GM23338 (cell line): ENCODE data around the gene NHEJ1. TPM values are rescaled to one million over a fixed set of nuclear protein-coding genes. Genes with fewer than 3 reads are reported as not detected.

ENCODE experiments used
- ATAC-seq: fragments of 200-7000 bp; cut with Tn5 transposase; 3 replicates; pipeline ENCODE4 v1.9.1; 2020
- DNase-seq: peaks from one replicate; pipeline ENCODE4 v3.0.0-alpha.2; 2015; ENCODE audit warnings: low spot score
- H2AFZ ChIP-seq: fragments of 200-600 bp; sonication (generic); 2 replicates; pipeline ENCODE4 v1.8.0; 2016; ENCODE audit warnings: antibody characterized with exemption, mild to moderate bottlenecking, moderate library complexity
- H3F3A ChIP-seq: fragments of 200-600 bp; sonication (generic); replicated peaks from 2 replicates; pipeline ENCODE4 v1.8.0; 2017; ENCODE audit warnings: antibody characterized with exemption, mixed run types, low read depth
- H3K27ac ChIP-seq: fragments of 200-600 bp; sonication (generic); 2 replicates; pipeline ENCODE4 v1.6.1; 2016; ENCODE audit warnings: low read depth
- H3K27me3 ChIP-seq: fragments of 200-600 bp; sonication (generic); 2 replicates; pipeline ENCODE4 v1.8.0; 2016; ENCODE audit warnings: mild to moderate bottlenecking, mixed run types, moderate library complexity; ENCODE audit not compliant: insufficient read depth
- H3K36me3 ChIP-seq: fragments of 200-600 bp; sonication (generic); 2 replicates; pipeline ENCODE4 v1.8.0; 2016; ENCODE audit warnings: mild to moderate bottlenecking; ENCODE audit not compliant: insufficient read depth
- H3K4me1 ChIP-seq: fragments of 200-600 bp; sonication (generic); 2 replicates; pipeline ENCODE4 v1.8.0; 2016; ENCODE audit warnings: mild to moderate bottlenecking, moderate library complexity; ENCODE audit not compliant: insufficient read depth
- H3K4me2 ChIP-seq: fragments of 200-600 bp; sonication (generic); 2 replicates; pipeline ENCODE4 v1.7.1; 2017; ENCODE audit warnings: mixed run types
- H3K4me3 ChIP-seq: fragments of 200-600 bp; sonication (generic); 2 replicates; pipeline ENCODE4 v1.6.1; 2016; ENCODE audit warnings: mixed run types
- H3K79me2 ChIP-seq: fragments of 200-600 bp; sonication (generic); replicated peaks from 2 replicates; pipeline ENCODE4 v1.8.0; 2017; ENCODE audit warnings: mild to moderate bottlenecking; ENCODE audit not compliant: insufficient read depth
- H3K9me2 ChIP-seq: fragments of 200-600 bp; sonication (generic); 2 replicates; pipeline ENCODE4 v1.8.0; 2017; ENCODE audit not compliant: insufficient read depth
- H4K20me1 ChIP-seq: fragments of 200-600 bp; sonication (generic); replicated peaks from 2 replicates; pipeline ENCODE4 v1.8.0; 2017; ENCODE audit warnings: mild to moderate bottlenecking; ENCODE audit not compliant: insufficient read depth
- H3K27ac Mint-ChIP-seq: 2 replicates; pipeline ENCODE4 v1.8.0; 2020; ENCODE audit warnings: inconsistent platforms, mild to moderate bottlenecking, moderate library complexity, mixed read lengths
- H3K27me3 Mint-ChIP-seq: 3 replicates; pipeline ENCODE4 v1.8.0; 2022; ENCODE audit warnings: low read depth, mild to moderate bottlenecking, moderate library complexity, mixed read lengths, inconsistent platforms; ENCODE audit not compliant: insufficient read depth, poor library complexity
- H3K36me3 Mint-ChIP-seq: 3 replicates; pipeline ENCODE4 v1.8.0; 2021; ENCODE audit warnings: low read depth, mild to moderate bottlenecking, inconsistent platforms, moderate library complexity, mixed read lengths
- H3K4me1 Mint-ChIP-seq: 3 replicates; pipeline ENCODE4 v1.8.0; 2020; ENCODE audit warnings: mild to moderate bottlenecking, inconsistent platforms, mixed read lengths
- H3K4me3 Mint-ChIP-seq: 3 replicates; pipeline ENCODE4 v1.8.0; 2021; ENCODE audit warnings: moderate library complexity, mild to moderate bottlenecking, inconsistent platforms, mixed read lengths
- H3K9me3 Mint-ChIP-seq: 3 replicates; pipeline ENCODE4 v1.8.0; 2020; ENCODE audit warnings: moderate library complexity, mild to moderate bottlenecking, inconsistent platforms, mixed read lengths
- CREB1 ChIP-seq: fragments of 250-450 bp; sonication (Bioruptor Pico); IDR thresholded peaks from 2 replicates; pipeline ENCODE4 v1.5.0; 2020; ENCODE audit warnings: low read depth, mild to moderate bottlenecking, moderate library complexity
- CTCF ChIP-seq, 2 experiments: fragments of 200-600 bp in 1 of 2; sonication (generic) in 1 of 2; conservative IDR thresholded peaks; 2 replicates each; pipeline versions ENCODE4 v1.5.1 to v1.6.1; 2016 to 2017; ENCODE audit warnings: antibody characterized with exemption in 2 of 2, low read depth in 2 of 2, mild to moderate bottlenecking in 2 of 2, moderate library complexity in 1 of 2
- ETS1 ChIP-seq: IDR thresholded peaks from 2 replicates; pipeline ENCODE4 v1.6.1; 2016; ENCODE audit warnings: antibody characterized with exemption
- EZH2 ChIP-seq: fragments of 200-600 bp; sonication (generic); IDR thresholded peaks from one replicate; pipeline ENCODE4 v1.8.0; 2017; ENCODE audit warnings: antibody characterized with exemption, mild to moderate bottlenecking, low read depth; ENCODE audit not compliant: unreplicated experiment
- EZH2phosphoT487 ChIP-seq: fragments of 200-600 bp; sonication (generic); IDR thresholded peaks from one replicate; pipeline ENCODE4 v1.8.1; 2018; ENCODE audit warnings: antibody characterized with exemption; ENCODE audit not compliant: unreplicated experiment
- JUNB ChIP-seq: IDR thresholded peaks from one replicate; pipeline ENCODE4 v1.6.1; 2016; ENCODE audit warnings: antibody characterized with exemption; ENCODE audit not compliant: unreplicated experiment
- NANOG ChIP-seq: IDR thresholded peaks from 2 replicates; pipeline ENCODE4 v1.6.1; 2016; ENCODE audit warnings: antibody characterized with exemption, borderline replicate concordance
- POLR2AphosphoS5 ChIP-seq: IDR thresholded peaks from 2 replicates; pipeline ENCODE4 v1.6.1; 2016; ENCODE audit warnings: antibody characterized with exemption, low read depth
- REST ChIP-seq: IDR thresholded peaks from one replicate; pipeline ENCODE4 v1.6.1; 2018; ENCODE audit warnings: antibody characterized with exemption; ENCODE audit not compliant: unreplicated experiment
- STAT1 ChIP-seq: IDR thresholded peaks from one replicate; pipeline ENCODE4 v1.6.1; 2016; ENCODE audit warnings: antibody characterized with exemption; ENCODE audit not compliant: unreplicated experiment
- ZNF114 ChIP-seq: fragments of 250-450 bp; sonication (Bioruptor Pico); IDR thresholded peaks from 2 replicates; pipeline ENCODE4 v1.5.0; 2020; ENCODE audit warnings: mild to moderate bottlenecking, moderate library complexity
- ZNF331 ChIP-seq: fragments of 250-450 bp; sonication (Bioruptor Pico); IDR thresholded peaks from 2 replicates; pipeline ENCODE4 v1.5.0; 2020; ENCODE audit warnings: low read depth, mild to moderate bottlenecking, moderate library complexity
- ZNF462 ChIP-seq: fragments of 250-450 bp; sonication (Bioruptor Pico); IDR thresholded peaks from 2 replicates; pipeline ENCODE4 v1.5.0; 2020; ENCODE audit warnings: mild to moderate bottlenecking, moderate library complexity
- polyA plus RNA-seq: library from polyadenylated mRNA; unstranded; fragments of >200 nt; fragmentation: Nextera tagmentation; extraction: Ambion mirVana; gene quantifications from 2 replicates; pipeline ENCODE4 v1.2.1, GENCODE V29; 2016
- total RNA-seq: library from RNA; depleted of rRNA; stranded (reverse); fragments of >200 nt; shearing (Covaris generic); gene quantifications from 2 replicates; pipeline ENCODE4 v1.2.3, GENCODE V29; 2014

NHEJ1 gene
- total and polyA plus RNA-seq, 2 experiments from 2014 or later = 19.6 to 30.6 TPM

GRCh38 chr2:219111375-219112061, 49.1 kb downstream of the NHEJ1 start:
- Mint-ChIP-seq H3K27me3 (peaks cover 2% of the 10 kb centered on the region), H3K4me3 (no peak overlapping the region), H3K4me1 (peaks cover 12% of the 10 kb centered on the region), H3K36me3 (no peaks in the 10 kb centered on the region), H3K27ac (no peak overlapping the region), H3K9me3 (no peaks in the 10 kb centered on the region)
- TF ChIP-seq ZNF114 (CRISPR knock-in tag) (no peak), REST (no peak), CTCF (conservative IDR thresholded peaks at IDR 0.05; ENCODE audit: low read depth in 2 of 2) (no peak), EZH2 (no peak), EZH2phosphoT487 (no peak), POLR2AphosphoS5 (no peak), JUNB (no peak), STAT1 (no peak), ETS1 (no peak), ZNF462 (CRISPR knock-in tag) (no peak), CREB1 (CRISPR knock-in tag) (no peak), ZNF331 (CRISPR knock-in tag) (no peak), NANOG (no peak)
- Histone ChIP-seq H3K9me2 (no peaks in the 10 kb centered on the region), H3K27me3 (no peaks in the 10 kb centered on the region), H3K4me1 (no peaks in the 10 kb centered on the region), H3K36me3 (no peaks in the 10 kb centered on the region), H3K4me2 (no peak overlapping the region), H3K27ac (no peak overlapping the region), H3K79me2 (no peaks in the 10 kb centered on the region), H4K20me1 (no peaks in the 10 kb centered on the region; the same call in 1 of the 2 replicates), H2AFZ (no peak overlapping the region), H3K4me3 (no peak overlapping the region), H3F3A (no peaks in the 10 kb centered on the region)
- ATAC-seq (no peak), DNase-seq (no peak)
